Measurements from ENCODE around the gene EIF4G3.

DNA sequence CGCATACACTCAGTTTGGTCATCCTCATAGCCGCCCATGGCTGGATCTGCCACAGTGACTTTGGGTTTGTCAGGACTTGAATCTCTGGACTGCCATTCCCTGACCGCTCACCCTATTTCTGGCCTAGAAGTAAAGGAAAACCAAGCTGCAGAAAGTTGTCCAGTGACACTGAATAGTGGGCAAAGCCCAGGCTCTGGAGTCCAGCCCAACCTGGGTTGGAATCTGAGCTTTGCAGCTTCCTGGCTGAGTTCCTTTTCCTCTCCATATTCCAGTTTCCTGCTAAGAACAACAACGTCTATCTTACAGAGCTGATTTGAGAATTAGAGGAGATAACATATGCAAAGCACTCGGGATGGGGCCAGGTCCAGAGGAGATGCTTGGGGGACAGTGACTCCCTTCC lies 15.6 kb upstream of the EIF4G3 start:
- TF ChIP-seq POLR2A (IDR thresholded peaks at IDR 0.05; ENCODE audit: low read depth, low read length) (no peak), TAF1 (IDR thresholded peaks at IDR 0.05; ENCODE audit: borderline replicate concordance, low read depth, low read length) (no peak), POLR2AphosphoS5 (IDR thresholded peaks at IDR 0.05; ENCODE audit: low read depth, low read length) (no peak)
